Psoas muscle (tissue), 8 donors: Measurements from ENCODE around the gene SYNE2. TPM values are rescaled to one million over a fixed set of nuclear protein-coding genes. Genes with fewer than 3 reads are reported as not detected.

Source experiments
- ATAC-seq, 4 donors: fragments of 200-7000 bp; cut with Tn5 transposase; one replicate each; pipeline ENCODE4 v1.9.1; 2020; ENCODE audit warnings: moderate library complexity in 3 of 4, mild to moderate bottlenecking in 2 of 4
- DNase-seq, 2 donors: peaks; one replicate each; pipeline ENCODE4 v3.0.0-alpha.2; 2020
- H3K27ac ChIP-seq: fragments of 200-600 bp; one replicate; pipeline ENCODE4 v1.8.0; 2022
- H3K27me3 ChIP-seq, 3 donors: fragments of 200-600 bp in 1 of 3; one replicate each; pipeline versions ENCODE4 v1.6.1 to v1.8.0; 2013 to 2022; ENCODE audit warnings: low read length in 2 of 3, mild to moderate bottlenecking in 2 of 3, moderate library complexity in 1 of 3; ENCODE audit not compliant: insufficient read depth in 3 of 3
- H3K36me3 ChIP-seq, 2 donors: fragments of 200-600 bp in 1 of 2; one replicate each; pipeline versions ENCODE4 v1.6.1 to v1.8.0; 2013 to 2022; ENCODE audit warnings: low read depth in 1 of 2, mild to moderate bottlenecking in 1 of 2, moderate library complexity in 1 of 2; ENCODE audit not compliant: insufficient read depth in 1 of 2
- H3K4me1 ChIP-seq: fragments of 200-600 bp; one replicate; pipeline ENCODE4 v1.8.0; 2022
- H3K4me3 ChIP-seq: fragments of 200-600 bp; one replicate; pipeline ENCODE4 v1.8.0; 2022; ENCODE audit warnings: mild to moderate bottlenecking
- H3K9me3 ChIP-seq: fragments of 200-600 bp; one replicate; pipeline ENCODE4 v1.8.0; 2022
- WGBS, 3 donors: extraction: QIAGEN DNeasy Blood & Tissue Kit; methylation state at CpG; one replicate each; pipeline versions ENCODE4 v1.1.6 to v1.1.7; 2013; 5-methylcytosine and 5-hydroxymethylcytosine counted together
- intact Hi-C, 2 donors: fragments of 100-400 bp; cut with DNase I; formaldehyde crosslinking; loops; one replicate each; pipeline versions ENCODE4 v1.11.0 to v1.14.2; 2022
- polyA plus RNA-seq, 3 donors: library from polyadenylated mRNA; stranded (reverse); fragments of 200-250 nt; gene quantifications; one replicate each; pipeline ENCODE4 v1.2.3, GENCODE V29; 2013
- total RNA-seq, 4 donors: library from RNA; stranded (reverse); fragmentation: NEBNext Ultra II Directional in 2 of 4; extraction: Animal tissue kit (Norgen Biotek cat#: 25700) in 2 of 4; gene quantifications; one replicate each; pipeline versions ENCODE4 v1.2.1 to v1.2.4, GENCODE V29; 2021 to 2023
- TF ChIP-seq, protein P1 (sequence below): fragments of 200-600 bp; IDR thresholded peaks from one replicate; pipeline ENCODE4 v1.8.0; 2022; ENCODE audit warnings: antibody characterized with exemption
- donor health status: healthy with polysubstance abuse.
- donor health status: DM: no; HTN: no; CAD: no; lungs with moderate emphysema.
- donor health status: Bipolar disorder and iron deficiency.
- donor health status: healthy.
- donor health status: DM: yes; HTN: yes; CAD: no.
- donor health status: DM: no; HTN: no; CAD: no.
- donor health status: DM: no; HTN: no; CAD: no.
- donor health status: DM: yes; HTN: yes; CAD: no.

Gene SYNE2
- total and polyA plus RNA-seq, 7 donors: 23.0 to 239 (median 150) TPM

DNA sequence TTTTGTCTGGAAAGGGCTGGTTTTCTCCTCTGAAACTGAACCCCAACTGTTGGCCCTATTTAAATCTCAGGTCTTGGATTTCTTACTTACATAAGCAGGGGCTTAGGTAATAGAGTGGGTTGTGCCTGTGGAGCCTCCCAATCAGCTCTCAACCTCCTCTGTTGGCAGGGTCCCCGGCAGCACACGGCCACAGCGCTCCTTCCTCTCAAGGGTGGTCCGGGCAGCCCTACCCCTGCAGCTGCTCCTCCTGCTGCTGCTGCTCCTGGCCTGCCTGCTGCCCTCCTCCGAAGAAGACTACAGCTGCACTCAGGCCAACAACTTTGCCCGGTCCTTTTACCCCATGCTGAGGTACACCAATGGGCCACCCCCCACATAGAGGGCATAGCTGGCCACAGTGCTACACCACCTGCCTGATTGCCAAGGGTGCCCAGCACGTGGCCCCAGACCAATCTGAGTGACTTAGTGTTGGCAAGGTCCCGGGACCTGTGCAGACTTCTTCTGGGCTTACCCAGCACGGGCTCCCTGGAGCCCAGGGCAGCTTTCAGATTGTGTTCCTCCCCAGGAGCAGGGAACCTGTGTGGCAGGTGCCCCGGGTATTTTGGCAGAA, 372.4 kb downstream of the SYNE2 start:
- H3K36me3 ChIP-seq: peaks cover 9 to 100% of the 10 kb centered on the region in 2 donors
- peak overlapping the region; percentile 90 for H3K27ac ChIP-seq
- ATAC-seq: peak; percentile 32 to 69 (median 61)
- intact Hi-C loops: no loop called here
- 27 to 49% (median 40%) methylated on average over 10 of the region's 10 CpGs for WGBS, 3 donors
- H3K4me3 ChIP-seq: peak overlapping the region; percentile 13
- TF ChIP-seq, protein P1, sequence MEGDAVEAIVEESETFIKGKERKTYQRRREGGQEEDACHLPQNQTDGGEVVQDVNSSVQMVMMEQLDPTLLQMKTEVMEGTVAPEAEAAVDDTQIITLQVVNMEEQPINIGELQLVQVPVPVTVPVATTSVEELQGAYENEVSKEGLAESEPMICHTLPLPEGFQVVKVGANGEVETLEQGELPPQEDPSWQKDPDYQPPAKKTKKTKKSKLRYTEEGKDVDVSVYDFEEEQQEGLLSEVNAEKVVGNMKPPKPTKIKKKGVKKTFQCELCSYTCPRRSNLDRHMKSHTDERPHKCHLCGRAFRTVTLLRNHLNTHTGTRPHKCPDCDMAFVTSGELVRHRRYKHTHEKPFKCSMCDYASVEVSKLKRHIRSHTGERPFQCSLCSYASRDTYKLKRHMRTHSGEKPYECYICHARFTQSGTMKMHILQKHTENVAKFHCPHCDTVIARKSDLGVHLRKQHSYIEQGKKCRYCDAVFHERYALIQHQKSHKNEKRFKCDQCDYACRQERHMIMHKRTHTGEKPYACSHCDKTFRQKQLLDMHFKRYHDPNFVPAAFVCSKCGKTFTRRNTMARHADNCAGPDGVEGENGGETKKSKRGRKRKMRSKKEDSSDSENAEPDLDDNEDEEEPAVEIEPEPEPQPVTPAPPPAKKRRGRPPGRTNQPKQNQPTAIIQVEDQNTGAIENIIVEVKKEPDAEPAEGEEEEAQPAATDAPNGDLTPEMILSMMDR: no peak
- peak in 1 of 2 donors; percentile 63 for DNase-seq
- H3K27me3 ChIP-seq: no peaks in the 10 kb centered on the region
- H3K9me3 ChIP-seq: no peaks in the 10 kb centered on the region
- H3K4me1 ChIP-seq: peaks cover 41% of the 10 kb centered on the region

DNA sequence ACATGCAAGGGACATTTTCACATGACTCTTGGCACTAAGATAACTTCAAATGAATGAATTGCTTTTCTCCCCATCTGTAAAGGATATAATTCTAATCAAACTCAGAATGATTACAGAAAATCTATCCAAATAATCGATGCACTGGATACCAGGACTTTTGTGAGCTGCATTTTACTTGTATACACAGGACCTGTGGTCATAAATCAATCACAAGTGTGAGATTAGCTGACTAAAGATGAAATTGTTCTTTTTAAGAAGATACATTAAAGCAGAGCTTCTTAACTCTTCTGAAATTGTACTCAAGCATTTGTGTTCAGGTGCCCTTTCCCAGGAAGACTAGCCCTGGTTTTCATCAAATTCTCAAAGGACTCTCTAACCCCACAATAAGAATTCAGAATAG, 375.1 kb downstream of the SYNE2 start:
- no peaks in the 10 kb centered on the region for H3K27me3 ChIP-seq
- H3K4me1 ChIP-seq: peaks cover 43% of the 10 kb centered on the region
- H3K27ac ChIP-seq: peak overlapping the region; percentile 90
- TF ChIP-seq, protein P1: no peak
- DNase-seq (no peak), ATAC-seq (no peak)
- 91 to 97% (median 95%) methylated on average over 1 of the region's 1 CpG for WGBS, 3 donors
- H3K4me3 ChIP-seq: no peak overlapping the region
- H3K9me3 ChIP-seq: no peaks in the 10 kb centered on the region
- intact Hi-C loops: no loop called here
- peaks cover 9 to 97% of the 10 kb centered on the region in 2 donors for H3K36me3 ChIP-seq

DNA sequence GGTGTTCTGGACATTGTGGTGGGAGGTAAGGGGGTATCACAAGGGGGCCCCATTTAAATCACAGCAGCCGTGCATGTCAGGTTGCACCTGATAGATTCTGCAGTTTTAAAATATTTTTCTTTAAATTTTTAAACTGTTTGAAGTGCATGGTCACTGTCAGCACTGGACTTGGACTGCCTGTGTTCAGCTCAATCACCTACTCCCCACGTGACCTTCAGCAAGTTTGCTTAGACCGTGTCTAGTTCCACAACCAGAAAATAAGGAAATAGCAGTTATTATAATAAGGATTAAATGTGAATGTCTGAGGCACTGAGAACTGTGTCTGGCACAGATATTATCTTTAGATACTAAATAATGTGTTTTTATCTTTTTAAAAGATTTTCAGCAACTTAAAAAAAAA, 376.7 kb downstream of the SYNE2 start:
- ATAC-seq (no peak), DNase-seq (no peak)
- 78 to 88% (median 83%) methylated on average over 3 of the region's 3 CpGs for WGBS, 3 donors
- no peaks in the 10 kb centered on the region for H3K9me3 ChIP-seq
- TF ChIP-seq, protein P1: no peak
- H3K27ac ChIP-seq: peak overlapping the region; percentile 90
- H3K27me3 ChIP-seq: no peaks in the 10 kb centered on the region
- peaks cover 36% of the 10 kb centered on the region for H3K4me1 ChIP-seq
- intact Hi-C loops: no loop called here
- H3K36me3 ChIP-seq: peaks cover 7 to 83% of the 10 kb centered on the region in 2 donors
- no peak overlapping the region for H3K4me3 ChIP-seq

DNA sequence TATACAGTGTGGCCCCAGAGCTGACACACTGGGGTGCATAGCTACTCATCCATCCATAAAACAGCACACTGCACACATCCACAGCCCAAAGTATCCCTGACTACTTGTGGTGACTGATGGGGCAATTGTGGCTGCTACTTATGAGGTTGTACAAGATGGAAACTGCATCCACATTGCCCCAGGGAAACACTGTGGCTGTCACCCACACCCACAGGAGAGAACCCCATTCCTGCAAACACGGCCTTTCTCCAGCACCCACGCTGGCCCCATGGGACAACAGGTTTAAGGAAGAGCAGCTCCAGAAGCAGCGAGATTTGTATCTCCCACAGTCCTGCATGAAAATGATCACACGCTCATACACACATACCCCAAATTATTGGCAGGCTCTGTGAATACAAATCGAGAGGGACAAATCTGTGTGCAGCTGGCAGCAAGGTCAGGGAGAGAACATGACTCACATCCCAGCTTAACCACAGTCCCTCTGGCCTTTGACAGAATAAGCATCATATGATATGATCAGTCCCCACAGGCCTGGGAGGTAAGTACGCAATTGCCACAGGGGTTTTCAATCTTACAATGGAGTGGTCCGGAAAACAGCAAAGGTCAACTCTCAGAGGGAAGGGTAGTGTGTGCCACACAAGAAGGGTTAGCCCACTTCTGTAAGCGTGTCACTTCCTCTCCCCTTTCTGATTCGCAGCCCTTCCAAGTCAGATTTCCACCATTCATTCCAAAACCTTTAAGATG, 379.5 kb downstream of the SYNE2 start:
- TF ChIP-seq, protein P1: no peak
- WGBS, 3 donors: 39 to 46% (median 40%) methylated on average over 9 of the region's 9 CpGs
- peak overlapping the region; percentile 90 for H3K27ac ChIP-seq
- peaks cover 7 to 56% of the 10 kb centered on the region in 2 donors for H3K36me3 ChIP-seq
- peak; percentile 89 to 97 (median 94) for ATAC-seq
- intact Hi-C loops: loop anchor here in 1 of 2 donors (5.0 kb wide), 1 partner anchor 70 kb away; no protein-coding TSS in a partner anchor
- peak in 1 of 2 donors; percentile 55 for DNase-seq
- H3K4me1 ChIP-seq: peaks cover 24% of the 10 kb centered on the region
- H3K4me3 ChIP-seq: no peak overlapping the region
- H3K27me3 ChIP-seq: no peaks in the 10 kb centered on the region
- no peaks in the 10 kb centered on the region for H3K9me3 ChIP-seq
